Left lung (tissue), 10 donors: ENCODE results near the gene LGALS9. TPM values are rescaled to one million over a fixed set of nuclear protein-coding genes. Genes with fewer than 3 reads are reported as not detected.

Experiments used
- ATAC-seq: fragments of 200-7000 bp; cut with Tn5 transposase; one replicate; pipeline ENCODE4 v1.9.1; 2020; ENCODE audit warnings: moderate library complexity
- DNase-seq, 4 donors: peaks; one replicate each; pipeline ENCODE4 v3.0.0-alpha.2; 2013 to 2020
- H3K27ac ChIP-seq, 2 donors: fragments of 200-600 bp; sonication (generic) in 1 of 2; one replicate each; pipeline versions ENCODE4 v1.5.0 to v1.8.0; 2020 to 2021
- H3K27me3 ChIP-seq, 2 donors: fragments of 200-600 bp; sonication (generic) in 1 of 2; one replicate each; pipeline versions ENCODE4 v1.5.0 to v1.8.0; 2020 to 2021
- H3K36me3 ChIP-seq, 2 donors: fragments of 200-600 bp; sonication (generic) in 1 of 2; one replicate each; pipeline versions ENCODE4 v1.5.0 to v1.8.0; 2020 to 2021
- H3K4me1 ChIP-seq, 2 donors: fragments of 200-600 bp; one replicate each; pipeline ENCODE4 v1.8.0; 2021
- H3K4me3 ChIP-seq, 2 donors: fragments of 200-600 bp; sonication (generic) in 1 of 2; one replicate each; pipeline versions ENCODE4 v1.5.0 to v1.8.0; 2020 to 2021; ENCODE audit warnings: mild to moderate bottlenecking in 1 of 2
- H3K9me3 ChIP-seq, 2 donors: fragments of 200-600 bp; sonication (generic) in 1 of 2; one replicate each; pipeline versions ENCODE4 v1.5.0 to v1.8.0; 2020 to 2021
- intact Hi-C, 2 donors: fragments of 100-400 bp; cut with DNase I; formaldehyde crosslinking; loops; one replicate each; pipeline versions ENCODE4 v1.11.2 to v1.14.2; 2022
- polyA plus RNA-seq, 6 donors: library from polyadenylated mRNA; unstranded; fragments of 120-200 nt; gene quantifications; one replicate each; pipeline ENCODE4 v1.2.1, GENCODE V29; 2013; ENCODE audit not compliant: insufficient read length in 6 of 6
- total RNA-seq, 2 donors: library from RNA; stranded (reverse); fragmentation: NEBNext Ultra II Directional; extraction: Animal tissue kit (Norgen Biotek cat#: 25700); gene quantifications; one replicate each; pipeline ENCODE4 v1.2.1, GENCODE V29; 2021
- TF ChIP-seq, protein P1 (sequence below), 2 donors: fragments of 200-600 bp; sonication (generic) in 1 of 2; IDR thresholded peaks; one replicate each; pipeline versions ENCODE4 v1.5.0 to v1.8.0; 2021; ENCODE audit warnings: antibody characterized with exemption in 2 of 2
- donor health status: DM: no; HTN: yes; CAD: no.
- donor health status: DM: no; HTN: no; CAD: no.

The LGALS9 gene
- total and polyA plus RNA-seq, 8 donors: 18.1 to 149 (median 23.4) TPM

DNA sequence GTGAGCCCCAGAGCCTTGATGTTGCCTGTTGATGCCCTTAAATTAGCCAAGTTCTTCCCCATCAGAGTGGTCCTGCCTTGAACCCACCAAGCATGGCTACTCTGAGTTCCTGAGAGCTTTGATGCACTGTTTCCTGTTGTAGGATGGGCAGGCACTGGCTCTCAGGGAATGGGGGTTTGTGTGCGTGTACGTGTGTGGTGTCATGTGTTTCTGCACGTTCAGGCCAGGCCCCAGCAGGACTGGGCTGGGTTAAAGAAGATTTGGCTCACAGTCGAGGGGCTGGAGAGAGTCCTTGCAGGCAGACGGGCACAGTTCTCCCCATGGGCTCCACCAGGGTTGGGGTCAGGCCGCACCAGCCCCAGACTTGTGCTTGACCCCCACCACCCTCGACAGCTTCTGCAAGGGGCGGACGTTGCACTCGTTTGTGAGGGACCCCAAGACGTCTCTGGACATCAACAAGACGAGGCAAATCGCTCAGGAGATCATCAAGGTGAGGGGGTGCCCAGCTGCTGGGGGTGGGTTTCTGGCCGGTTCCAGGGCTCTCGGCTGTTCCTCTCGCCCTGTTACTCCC lies 23.4 kb upstream of the LGALS9 start:
- ATAC-seq (no peak), DNase-seq (peak in 1 of 4 donors; percentile 61)
- Histone ChIP-seq H3K27me3 (no peaks in the 10 kb centered on the region), H3K9me3 (no peaks in the 10 kb centered on the region), H3K27ac (no peak overlapping the region), H3K4me1 (peaks cover 0 to 3% of the 10 kb centered on the region in 2 donors), H3K4me3 (no peak overlapping the region), H3K36me3 (peaks cover 0 to 91% of the 10 kb centered on the region in 2 donors)
- intact Hi-C loops: no loop called here
- TF ChIP-seq, protein P1, sequence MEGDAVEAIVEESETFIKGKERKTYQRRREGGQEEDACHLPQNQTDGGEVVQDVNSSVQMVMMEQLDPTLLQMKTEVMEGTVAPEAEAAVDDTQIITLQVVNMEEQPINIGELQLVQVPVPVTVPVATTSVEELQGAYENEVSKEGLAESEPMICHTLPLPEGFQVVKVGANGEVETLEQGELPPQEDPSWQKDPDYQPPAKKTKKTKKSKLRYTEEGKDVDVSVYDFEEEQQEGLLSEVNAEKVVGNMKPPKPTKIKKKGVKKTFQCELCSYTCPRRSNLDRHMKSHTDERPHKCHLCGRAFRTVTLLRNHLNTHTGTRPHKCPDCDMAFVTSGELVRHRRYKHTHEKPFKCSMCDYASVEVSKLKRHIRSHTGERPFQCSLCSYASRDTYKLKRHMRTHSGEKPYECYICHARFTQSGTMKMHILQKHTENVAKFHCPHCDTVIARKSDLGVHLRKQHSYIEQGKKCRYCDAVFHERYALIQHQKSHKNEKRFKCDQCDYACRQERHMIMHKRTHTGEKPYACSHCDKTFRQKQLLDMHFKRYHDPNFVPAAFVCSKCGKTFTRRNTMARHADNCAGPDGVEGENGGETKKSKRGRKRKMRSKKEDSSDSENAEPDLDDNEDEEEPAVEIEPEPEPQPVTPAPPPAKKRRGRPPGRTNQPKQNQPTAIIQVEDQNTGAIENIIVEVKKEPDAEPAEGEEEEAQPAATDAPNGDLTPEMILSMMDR (IDR thresholded peaks at IDR 0.05): no peak

- intact Hi-C loops: no loop called here
- H3K4me1 ChIP-seq: peaks cover 0 to 3% of the 10 kb centered on the region in 2 donors
- no peaks in the 10 kb centered on the region for H3K9me3 ChIP-seq
- no peaks in the 10 kb centered on the region for H3K27me3 ChIP-seq
- DNase-seq (peak in 1 of 4 donors; percentile 6), ATAC-seq (no peak)
- no peak overlapping the region for H3K4me3 ChIP-seq
- TF ChIP-seq, protein P1 (IDR thresholded peaks at IDR 0.05): no peak
- peaks cover 0 to 99% of the 10 kb centered on the region in 2 donors for H3K36me3 ChIP-seq
- no peak overlapping the region for H3K27ac ChIP-seq
Measured at GRCh38 chr17:27608328-27609230, 22.4 kb upstream of the LGALS9 start.

DNA sequence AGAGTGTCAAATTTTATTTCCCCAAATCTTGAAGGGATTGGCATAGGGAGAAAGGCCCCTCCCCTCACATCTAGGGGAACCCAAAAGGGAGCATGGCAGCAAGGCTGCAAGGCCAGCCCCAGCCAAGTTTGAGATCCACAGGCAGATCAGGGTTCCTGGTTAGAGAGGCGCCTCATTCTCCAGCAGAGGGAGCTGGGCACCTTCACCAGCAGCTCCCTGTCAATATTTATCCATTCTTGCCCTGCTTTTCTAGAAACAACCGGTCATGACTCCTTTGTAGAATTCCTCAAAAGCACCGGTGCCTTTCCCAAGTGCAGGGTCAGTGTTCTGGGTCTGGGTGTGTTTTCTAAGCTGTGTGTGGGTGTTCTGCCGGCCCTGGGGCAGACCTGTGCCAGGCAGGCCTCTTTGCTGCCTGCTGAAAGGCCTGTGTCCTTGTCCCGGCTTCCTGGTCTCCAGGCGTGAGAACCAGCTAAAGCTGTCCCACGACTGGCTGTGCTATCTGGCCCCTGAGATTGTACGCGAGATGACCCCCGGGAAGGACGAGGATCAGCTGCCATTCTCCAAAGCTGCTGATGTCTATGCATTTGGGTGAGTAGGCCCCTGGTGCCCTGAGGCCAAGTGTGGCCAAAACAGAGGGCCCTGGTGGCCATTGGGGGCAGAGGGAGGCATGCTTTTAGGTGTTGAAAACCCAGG lies 21.2 kb upstream of the LGALS9 start:
- Histone ChIP-seq H3K27ac (no peak overlapping the region), H3K4me3 (no peak overlapping the region), H3K9me3 (no peaks in the 10 kb centered on the region), H3K27me3 (no peaks in the 10 kb centered on the region), H3K4me1 (peaks cover 0 to 3% of the 10 kb centered on the region in 2 donors), H3K36me3 (peaks cover 0 to 99% of the 10 kb centered on the region in 2 donors)
- ATAC-seq (peak; percentile 60), DNase-seq (peak in 2 of 4 donors; percentile 37 to 45)
- TF ChIP-seq, protein P1 (IDR thresholded peaks at IDR 0.05): peak in 1 of 2 donors; percentile 27
- intact Hi-C loops: no loop called here

DNA sequence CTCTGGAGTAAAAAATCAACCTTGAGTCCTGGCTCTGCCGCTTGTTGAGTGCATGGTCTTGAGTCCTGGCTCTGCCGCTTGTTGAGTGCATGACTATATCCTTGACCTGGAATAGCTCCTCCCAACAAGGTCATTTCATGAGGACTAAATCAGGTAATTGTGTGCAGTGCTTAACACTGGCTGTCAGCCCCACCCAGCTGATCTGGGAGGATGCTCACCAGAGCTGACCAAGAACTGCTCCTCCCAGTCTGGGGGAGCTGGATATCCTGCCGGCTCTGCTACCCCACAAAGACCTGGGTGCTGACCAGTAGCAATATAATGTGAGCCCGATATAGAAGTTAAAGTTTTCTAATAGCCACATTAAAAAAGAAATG lies 20.7 kb upstream of the LGALS9 start:
- intact Hi-C loops: no loop called here
- DNase-seq: peak in 1 of 4 donors; percentile 6
- TF ChIP-seq, protein P1 (IDR thresholded peaks at IDR 0.05): no peak
- no peak for ATAC-seq
- no peaks in the 10 kb centered on the region for H3K27me3 ChIP-seq
- H3K4me1 ChIP-seq: peaks cover 0 to 3% of the 10 kb centered on the region in 2 donors
- no peaks in the 10 kb centered on the region for H3K9me3 ChIP-seq
- H3K36me3 ChIP-seq: peaks cover 0 to 99% of the 10 kb centered on the region in 2 donors
- H3K4me3 ChIP-seq: no peak overlapping the region
- no peak overlapping the region for H3K27ac ChIP-seq
